Fibroblast of lung (primary cell): ENCODE measurements around the gene NLRC3.

Experiments
- CTCF ChIP-seq, 2 donors: IDR thresholded peaks in 1 of 2; conservative IDR thresholded peaks in 1 of 2; 1 replicate in 1 of 2; 2 replicates in 1 of 2; pipeline ENCODE4 v1.5.1; 2011 to 2012; ENCODE audit warnings: low read length in 2 of 2, control low read depth in 1 of 2, inconsistent platforms in 1 of 2, low read depth in 1 of 2, mild to moderate bottlenecking in 1 of 2
- EZH2 ChIP-seq: IDR thresholded peaks from 2 replicates; pipeline ENCODE4 v1.5.1; 2012; ENCODE audit warnings: low read length, control low read depth, mild to moderate bottlenecking; ENCODE audit errors: missing control alignments

- TF ChIP-seq CTCF (conservative IDR thresholded peaks at IDR 0.05 in 1 of 2, IDR thresholded peaks at IDR 0.05 in 1 of 2; ENCODE audit: low read depth in 1 of 2, low read length in 2 of 2) (no peak), EZH2 (no peak)
Observed at GRCh38 chr16:3598236-3598635, 21.0 kb upstream of the NLRC3 start.
